Limb (tissue), 2 donors: Measurements from ENCODE around the gene CLSTN2.

Source experiments
- DNase-seq, 2 donors: peaks; one replicate each; pipeline ENCODE4 v3.0.0-alpha.2; 2016; ENCODE audit errors: extremely low spot score in 2 of 2

Gene CLSTN2

DNA sequence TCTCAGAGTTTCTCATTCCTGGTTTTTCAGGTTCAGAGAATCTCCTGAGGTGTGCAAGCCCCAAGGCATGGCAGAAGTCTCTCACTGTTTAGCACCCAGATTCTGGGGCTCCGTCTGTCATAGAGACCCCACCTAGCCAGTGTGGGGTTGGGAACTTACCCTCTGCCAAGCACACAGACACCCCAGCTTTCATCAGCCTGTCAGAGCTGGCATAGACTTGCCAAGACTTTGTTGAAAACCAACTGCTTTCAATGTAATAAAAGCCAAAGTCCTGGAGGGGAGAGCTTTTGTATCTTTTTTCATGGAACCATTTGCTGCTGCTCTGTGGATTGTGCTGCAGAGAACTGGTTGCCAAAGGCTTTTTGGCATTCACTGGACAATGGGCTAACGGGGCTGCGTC, 401.5 kb downstream of the CLSTN2 start:
- DNase-seq: no peak

DNA sequence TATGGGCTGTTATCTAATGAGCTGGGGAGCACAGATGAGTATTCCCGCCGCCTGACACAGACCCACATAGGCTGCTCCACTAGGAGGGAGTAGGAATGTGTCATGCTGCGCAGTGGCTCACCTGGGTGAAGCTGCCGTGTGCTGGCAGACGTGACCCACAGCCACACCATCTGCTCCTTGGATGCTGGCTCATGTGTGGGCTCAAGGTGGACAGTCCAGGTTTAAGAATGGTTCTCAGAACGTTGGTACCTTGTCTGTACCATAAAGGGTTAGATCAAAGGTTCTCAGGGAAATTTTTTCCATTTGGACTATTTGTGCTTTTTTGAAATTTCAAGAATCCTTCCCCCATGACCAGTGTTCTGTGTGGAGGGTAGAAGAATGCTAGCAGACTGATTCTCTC, 403.9 kb downstream of the CLSTN2 start:
- no peak for DNase-seq

- no peak for DNase-seq
These were observed 406.2 kb downstream of the CLSTN2 start for GRCh38 chr3:140341203-140341602.

DNA sequence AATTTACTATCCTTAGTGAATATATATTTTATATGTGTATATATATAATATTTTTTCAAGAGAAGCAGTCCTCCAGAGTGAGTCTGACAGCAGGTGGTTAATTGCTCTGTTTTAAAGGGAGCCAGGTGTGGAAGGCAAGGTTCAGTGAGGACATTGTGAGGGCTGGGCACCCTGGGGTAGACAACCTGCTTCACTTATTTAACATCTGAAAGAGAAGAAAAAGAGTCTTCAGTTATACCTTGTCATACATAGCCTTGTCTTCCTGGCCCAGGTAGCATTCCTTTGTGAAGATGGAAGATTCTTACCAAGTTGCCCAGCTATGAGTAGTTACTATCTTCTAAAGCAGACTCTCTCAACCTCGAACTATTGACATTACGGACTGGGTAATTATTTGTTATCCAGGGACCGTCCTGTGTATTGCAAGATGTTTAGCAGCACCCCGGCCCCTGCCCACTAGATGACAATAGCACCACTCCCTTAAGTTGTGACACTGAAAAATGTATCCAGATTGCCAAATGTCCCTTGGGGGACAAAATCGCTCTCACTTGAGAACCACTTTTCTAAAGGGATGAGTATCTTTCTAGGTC, 406.9 kb downstream of the CLSTN2 start:
- DNase-seq: no peak

- DNase-seq: no peak
These were observed 407.7 kb downstream of the CLSTN2 start for GRCh38 chr3:140342668-140343067.

DNA sequence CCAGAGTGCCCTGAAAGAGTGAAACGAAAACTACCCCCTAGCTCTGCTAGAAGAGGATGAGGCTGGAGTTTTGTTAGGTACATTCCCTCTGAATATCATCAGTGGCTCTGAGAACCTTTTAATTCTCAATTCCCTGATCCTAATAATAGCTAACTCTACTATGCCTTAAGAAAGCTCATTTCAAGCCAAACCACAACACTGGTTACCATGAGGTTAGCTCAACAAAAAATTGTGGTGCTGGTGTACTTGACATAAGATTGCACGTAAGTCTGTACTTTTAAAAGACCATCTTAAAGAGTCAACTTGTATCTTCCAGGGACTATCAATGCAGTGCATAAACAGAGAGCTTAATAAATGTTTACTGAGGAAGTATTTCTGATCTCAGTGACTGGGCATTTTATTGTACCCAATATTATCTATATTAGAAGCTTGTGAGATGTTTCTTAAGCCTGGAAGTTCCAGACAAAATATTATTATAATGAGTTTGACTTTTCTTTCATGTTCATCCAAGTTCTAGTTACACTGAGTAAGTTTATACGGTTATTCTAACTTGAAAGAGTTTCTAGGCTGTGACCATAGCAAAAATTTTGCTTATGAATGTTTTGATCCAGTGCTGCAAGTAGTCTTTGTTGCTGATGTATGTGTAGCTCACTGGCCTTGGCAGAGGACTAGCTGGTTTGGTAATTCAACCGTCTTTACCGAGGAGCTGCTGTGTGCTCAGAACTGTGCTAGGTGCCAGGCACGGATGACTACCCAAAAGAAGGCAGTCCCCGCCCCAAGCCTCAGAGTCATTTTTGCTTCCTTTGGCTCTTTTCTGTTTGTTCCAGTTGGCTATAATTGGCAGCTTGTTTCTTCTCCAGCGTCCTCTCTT, 408.5 kb downstream of the CLSTN2 start:
- DNase-seq: no peak

DNA sequence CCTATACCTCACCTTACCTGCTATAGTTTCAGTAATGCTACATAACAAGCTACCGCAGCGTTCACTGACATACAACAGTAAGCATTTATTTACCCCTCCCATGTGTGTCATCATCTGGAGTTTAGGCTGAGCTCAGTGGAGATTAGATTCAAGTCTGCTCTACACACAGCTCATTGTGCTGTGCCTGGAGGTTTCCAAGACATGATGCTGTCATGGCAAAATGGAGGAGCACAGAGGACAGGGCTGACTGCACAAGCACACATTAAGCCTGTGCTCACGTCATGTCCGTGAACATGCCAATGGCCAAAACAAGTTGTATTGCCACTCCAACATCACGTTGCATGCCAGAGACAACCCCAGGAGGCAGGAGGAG, 409.1 kb downstream of the CLSTN2 start:
- DNase-seq: no peak

GRCh38 chr3:140344601-140345205, 409.7 kb downstream of the CLSTN2 start:
- DNase-seq: no peak

DNA sequence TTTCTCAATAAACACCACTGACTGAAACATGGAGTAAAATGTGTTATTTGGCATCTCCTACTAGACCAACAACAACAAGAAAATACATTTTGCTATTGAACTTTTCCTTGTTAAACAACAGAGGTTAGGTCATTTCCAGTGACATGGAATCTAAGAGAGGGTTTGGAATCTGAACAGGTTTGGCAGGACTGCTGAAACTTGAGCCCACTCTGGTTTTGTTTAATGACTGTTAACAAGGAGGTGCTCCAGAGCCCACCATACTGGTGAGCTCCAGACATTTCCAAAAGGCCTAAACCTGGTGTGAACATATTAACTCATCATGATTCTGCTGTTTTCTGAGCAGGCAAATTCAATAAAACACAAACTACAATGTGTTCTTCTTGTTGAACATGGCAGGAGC, 412.2 kb downstream of the CLSTN2 start:
- no peak for DNase-seq

DNA sequence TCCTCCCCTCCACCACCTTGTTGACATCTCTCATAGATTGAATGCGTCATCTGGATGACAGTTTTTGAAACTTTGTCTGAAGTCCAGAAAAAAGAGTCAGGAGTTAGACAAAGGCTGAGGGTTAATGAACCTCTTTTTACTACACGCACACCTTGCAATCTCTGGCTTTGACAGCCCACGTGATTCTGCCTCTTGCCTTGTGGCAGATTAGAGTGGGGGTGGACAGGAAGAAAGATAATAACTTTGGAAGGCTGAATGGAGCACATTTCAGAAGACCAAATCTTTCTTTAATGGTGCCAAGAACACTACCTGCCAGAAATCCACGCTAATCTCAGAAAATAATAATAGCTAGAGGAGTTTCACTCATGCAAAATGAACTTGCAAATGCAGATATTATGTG, 415.0 kb downstream of the CLSTN2 start:
- DNase-seq: no peak

GRCh38 chr3:140351466-140351865, 416.5 kb downstream of the CLSTN2 start:
- no peak for DNase-seq

DNA sequence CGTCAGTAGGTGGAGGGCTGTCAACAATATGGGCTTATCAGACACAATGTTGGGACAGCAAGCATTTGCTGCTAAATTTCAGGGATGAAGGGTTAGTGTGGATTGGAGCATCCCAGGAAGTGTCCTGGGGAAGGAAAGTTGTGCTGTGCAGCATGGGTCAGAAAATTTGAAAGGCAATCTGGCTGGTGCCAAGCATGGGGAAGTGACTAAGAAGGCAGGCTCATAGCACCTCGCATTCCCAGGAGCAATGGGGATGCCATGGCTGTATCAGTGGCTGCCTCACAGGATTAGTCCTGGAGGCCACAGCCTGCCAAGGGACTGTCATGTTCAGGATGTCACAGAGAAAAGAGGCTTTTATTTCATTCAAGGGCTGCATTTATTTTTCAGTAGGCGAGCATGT, 420.5 kb downstream of the CLSTN2 start:
- DNase-seq: no peak

DNA sequence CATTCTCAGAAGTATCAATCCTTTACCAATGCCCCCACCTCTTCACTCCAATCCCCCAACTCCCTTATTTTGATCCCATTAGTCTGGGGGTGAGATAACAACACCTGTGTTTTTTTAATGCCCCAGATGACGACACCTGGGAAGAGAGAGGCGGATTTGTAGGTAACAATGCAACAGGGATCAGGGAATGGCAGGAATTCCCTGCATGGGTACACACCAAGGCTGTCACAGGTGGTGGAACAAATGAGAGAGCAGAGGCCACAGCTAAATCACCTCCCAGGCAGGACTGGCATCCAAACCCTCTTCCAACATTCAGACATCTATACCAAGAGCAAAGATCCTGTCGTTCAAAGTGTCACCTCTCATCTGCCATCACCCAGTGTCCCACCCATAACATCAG, 423.7 kb downstream of the CLSTN2 start:
- DNase-seq: no peak

DNA sequence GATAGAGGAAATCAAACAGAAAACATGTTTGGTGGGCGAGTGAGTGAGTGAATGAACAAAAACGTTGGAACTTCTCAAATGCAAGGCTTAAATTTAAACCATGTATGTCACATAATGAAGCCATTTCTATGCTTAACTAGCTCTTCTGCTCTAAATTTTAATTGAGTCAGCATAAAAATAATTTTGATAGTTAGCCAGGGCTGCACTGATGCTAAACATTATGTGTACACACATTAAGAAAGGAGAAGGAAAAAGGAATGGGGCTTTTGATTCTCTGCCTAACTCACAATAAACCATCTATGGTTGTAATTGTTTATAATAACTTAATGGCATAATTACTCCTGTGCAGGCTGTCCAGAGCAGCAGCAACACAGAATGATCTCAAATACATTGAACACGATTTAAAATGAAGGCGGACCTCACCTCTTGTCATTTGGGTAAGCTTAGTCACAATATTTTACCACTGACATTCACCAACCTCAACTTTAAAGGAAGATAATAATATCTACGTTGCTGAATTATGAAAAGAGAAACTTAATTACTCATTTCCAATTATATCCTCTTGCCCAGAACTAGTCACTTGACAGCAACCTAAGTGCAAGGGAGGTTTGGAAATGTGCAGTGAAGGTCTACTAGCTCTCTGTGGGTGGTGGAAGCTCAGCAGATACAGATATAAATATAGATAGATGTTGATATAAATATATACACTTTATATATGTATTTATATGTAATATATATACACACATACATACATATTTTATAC, 424.4 kb downstream of the CLSTN2 start:
- no peak for DNase-seq

GRCh38 chr3:140360332-140360731, 425.3 kb downstream of the CLSTN2 start:
- no peak for DNase-seq

DNA sequence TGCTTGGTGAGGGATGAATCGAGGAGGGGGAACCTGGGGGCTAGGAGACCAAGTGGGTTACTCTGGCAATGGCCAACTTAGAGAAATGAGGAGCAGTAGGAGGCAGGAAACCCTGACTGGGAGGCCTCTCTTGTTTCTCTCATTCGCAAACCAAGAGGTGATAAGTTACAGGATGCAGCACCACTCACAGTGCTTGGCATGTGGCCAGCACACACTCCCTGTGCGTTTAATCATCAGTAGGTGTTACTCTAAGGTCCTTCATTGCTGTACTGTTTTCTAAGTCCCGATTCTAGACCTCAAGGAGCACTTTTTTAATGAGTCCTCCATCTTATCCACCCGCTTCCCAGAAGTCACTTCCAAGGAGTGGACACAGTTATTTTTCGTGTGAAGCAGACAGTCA, 428.8 kb downstream of the CLSTN2 start:
- no peak for DNase-seq

- DNase-seq: no peak
These were observed 431.1 kb downstream of the CLSTN2 start for GRCh38 chr3:140365872-140366697.

DNA sequence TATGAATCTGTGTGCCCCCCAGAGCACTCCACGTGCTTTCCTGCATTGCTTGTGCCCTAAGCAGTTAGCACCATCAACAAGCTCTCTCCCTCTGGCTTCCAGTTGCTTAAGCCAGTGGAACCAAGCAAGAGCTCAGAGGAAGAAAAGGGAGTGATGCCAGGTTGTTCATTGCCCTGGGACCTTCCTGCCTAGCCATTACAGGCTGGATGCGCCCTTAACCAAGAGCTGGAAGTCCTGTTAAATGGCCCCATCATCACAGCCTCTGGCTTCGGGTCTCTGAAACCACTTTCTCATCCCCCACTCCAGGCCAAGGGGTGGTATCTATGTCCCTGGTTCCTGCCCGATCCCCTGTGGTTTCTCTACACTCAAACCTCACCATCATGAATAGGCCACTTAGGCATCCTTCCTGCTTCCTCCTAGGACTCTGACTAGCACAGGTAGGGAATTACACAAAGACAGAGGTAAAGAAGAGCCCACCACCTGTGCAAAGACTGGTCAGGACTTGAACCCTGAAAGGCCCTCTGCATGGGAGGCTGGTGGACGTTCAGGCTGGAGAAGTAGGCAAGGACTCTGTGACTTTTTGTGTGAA, 433.3 kb downstream of the CLSTN2 start:
- DNase-seq: no peak

- no peak for DNase-seq
These were observed 435.7 kb downstream of the CLSTN2 start for GRCh38 chr3:140370686-140371085.

DNA sequence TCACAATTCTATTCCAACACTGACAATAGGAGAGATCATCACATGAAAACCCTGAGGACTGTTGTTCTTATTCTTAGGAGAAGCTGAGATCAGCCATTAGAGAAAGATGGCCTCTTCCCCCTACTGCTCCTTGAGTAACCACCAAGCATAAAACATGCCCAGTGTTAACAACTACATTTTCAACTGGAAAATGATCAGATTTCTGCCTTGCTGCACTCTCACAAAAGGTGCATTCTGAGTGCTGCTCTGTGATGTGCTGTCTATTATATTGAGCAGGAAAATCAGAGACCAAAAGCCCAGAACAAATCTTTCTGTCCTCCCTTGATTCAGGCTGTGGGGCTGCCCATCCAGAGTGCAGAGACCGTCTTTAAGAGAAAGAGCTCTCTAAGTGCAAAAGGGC, 438.2 kb downstream of the CLSTN2 start:
- no peak for DNase-seq

DNA sequence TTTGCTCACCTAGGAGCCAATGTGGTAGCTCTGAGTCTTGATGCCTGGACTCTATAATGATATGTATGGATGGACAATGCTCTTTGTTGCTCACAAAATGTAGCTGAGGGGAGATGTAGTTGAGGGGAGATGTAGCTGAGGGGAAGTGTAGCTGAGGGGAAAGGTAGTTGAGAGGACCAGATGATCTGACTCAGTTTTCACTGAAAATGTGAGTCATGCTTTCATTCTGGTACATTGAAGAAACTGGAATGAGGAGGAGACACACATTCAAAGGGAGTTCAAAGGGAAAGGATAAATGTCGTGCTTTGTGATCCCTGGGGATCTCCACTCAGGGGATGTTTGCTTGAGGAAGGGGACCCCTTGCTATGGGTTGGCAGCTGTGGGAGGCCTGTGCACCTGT, 440.0 kb downstream of the CLSTN2 start:
- no peak for DNase-seq
